HepG2 (cell line): ENCODE measurements around the gene CDK14. TPM values are rescaled to one million over a fixed set of nuclear protein-coding genes. Genes with fewer than 3 reads are reported as not detected.

Experiments used
- ATAC-seq: fragments of 200-7000 bp; cut with Tn5 transposase; 3 replicates; pipeline ENCODE4 v1.9.1; 2020; ENCODE audit warnings: mild to moderate bottlenecking, moderate library complexity
- BruUV-seq: library from RNA; stranded (reverse); fragments of 400-500 nt; replicated peaks from 2 replicates; lab custom pipeline; 2021; lab: Mats Ljungman, UMichigan
- CTCF ChIA-PET: fragments of 300-600 bp; formaldehyde crosslinking; extraction: SDS; loops from one replicate; lab custom pipeline; 2021; ENCODE audit warnings: low total read pairs, inconsistent platforms, low intra/inter-chr PET ratio; lab: Yijun Ruan, JAX
- POLR2A ChIA-PET: fragments of 350-600 bp; sonication (Branson Sonifier 250); formaldehyde crosslinking; loops from one replicate; lab custom pipeline; 2020; ENCODE audit warnings: antibody characterized with exemption, inconsistent platforms; lab: Yijun Ruan, JAX
- DNase-seq: peaks from one replicate; pipeline ENCODE4 v3.0.0-alpha.2; 2015; ENCODE audit warnings: low spot score
- FAIRE-seq: peaks from 3 replicates; lab custom pipeline; 2011; peaks lifted over from hg19 to GRCh38; lab: Jason Lieb, UNC
- H2AFZ ChIP-seq: one replicate; pipeline ENCODE4 v1.6.1; 2011; ENCODE audit warnings: low read length, inconsistent platforms
- H3K27ac ChIP-seq: fragments of 300-600 bp; 3 replicates; pipeline ENCODE4 v1.8.0; 2011; ENCODE audit warnings: mixed run types, mild to moderate bottlenecking, mixed read lengths, low read length, inconsistent platforms; ENCODE audit not compliant: insufficient read depth; ENCODE audit errors: extremely low read length
- H3K27me3 ChIP-seq, 2 experiments: fragments of 200-600 bp in 1 of 2; 2 replicates in 1 of 2; 3 replicates in 1 of 2; pipeline versions ENCODE4 v1.6.0 to v1.8.0; 2011; ENCODE audit warnings: low read length in 2 of 2, mild to moderate bottlenecking in 2 of 2, moderate library complexity in 2 of 2, inconsistent platforms in 1 of 2; ENCODE audit not compliant: insufficient read depth in 2 of 2, control insufficient read depth in 1 of 2
- H3K36me3 ChIP-seq, 2 experiments: fragments of 200-600 bp in 1 of 2; replicated peaks in 1 of 2; 2 replicates in 1 of 2; 3 replicates in 1 of 2; pipeline versions ENCODE4 v1.5.1 to v1.8.0; 2011; ENCODE audit warnings: low read length in 2 of 2, inconsistent platforms in 1 of 2; ENCODE audit not compliant: insufficient read depth in 2 of 2, control insufficient read depth in 1 of 2
- H3K4me1 ChIP-seq: 2 replicates; pipeline ENCODE4 v1.5.1; 2012; ENCODE audit warnings: low read length, inconsistent platforms; ENCODE audit not compliant: insufficient read depth
- H3K4me2 ChIP-seq: 2 replicates; pipeline ENCODE4 v1.6.0; 2011; ENCODE audit warnings: low read depth, low read length, inconsistent platforms
- H3K4me3 ChIP-seq, 3 experiments: fragments of 200-600 bp in 1 of 3; sonication (generic), shearing (Covaris generic) in 1 of 3; replicated peaks in 1 of 3; 2 replicates each; pipeline ENCODE4 v1.5.1; 2011 to 2016; ENCODE audit warnings: low read length in 3 of 3, inconsistent platforms in 2 of 3, low read depth in 2 of 3, mild to moderate bottlenecking in 2 of 3, control low read depth in 1 of 3, mixed read lengths in 1 of 3; ENCODE audit not compliant: insufficient read depth in 1 of 3
- H3K79me2 ChIP-seq: one replicate; pipeline ENCODE4 v1.6.1; 2011; ENCODE audit warnings: low read length, inconsistent platforms; ENCODE audit not compliant: insufficient read depth
- H3K9ac ChIP-seq: 2 replicates; pipeline ENCODE4 v1.6.0; 2011; ENCODE audit warnings: mild to moderate bottlenecking, low read depth, low read length, inconsistent platforms; ENCODE audit not compliant: insufficient read depth
- H3K9me3 ChIP-seq: 2 replicates; pipeline ENCODE4 v1.5.1; 2012; ENCODE audit warnings: mild to moderate bottlenecking, low read length
- H4K20me1 ChIP-seq: 2 replicates; pipeline ENCODE4 v1.6.0; 2011; ENCODE audit warnings: inconsistent platforms, mild to moderate bottlenecking, low read length, moderate library complexity; ENCODE audit not compliant: insufficient read depth
- BCL6 ChIP-seq: IDR thresholded peaks from 2 replicates; pipeline ENCODE4 v1.6.1; 2016; ENCODE audit warnings: missing genetic modification reagents, missing compliant biosample characterization
- TAF15 ChIP-seq: fragments of 200-400 bp; formaldehyde crosslinking; IDR thresholded peaks from one replicate; pipeline ENCODE4 v1.6.1; 2018; ENCODE audit warnings: mild to moderate bottlenecking, low read depth, low read length; ENCODE audit not compliant: poor library complexity, severe bottlenecking
- ZNF20 ChIP-seq: sonication (generic); formaldehyde crosslinking; IDR thresholded peaks from 2 replicates; pipeline ENCODE4 v1.4.0; 2020; ENCODE audit warnings: mild to moderate bottlenecking, moderate library complexity, missing genetic modification reagents
- ZNF431 ChIP-seq: sonication (generic); formaldehyde crosslinking; IDR thresholded peaks from 2 replicates; pipeline ENCODE4 v1.9.0; 2022; ENCODE audit warnings: missing genetic modification reagents, low read depth, mild to moderate bottlenecking, borderline replicate concordance
- WGBS: methylation state at CpG from one replicate; pipeline ENCODE4 v1.1.6; 2017; ENCODE audit warnings: low lambda C conversion rate; 5-methylcytosine and 5-hydroxymethylcytosine counted together
- in situ Hi-C: cut with HindIII; loops from 2 replicates; pipeline ENCODE4 v1.10.0; 2017; ENCODE audit warnings: low pct_unique_long_range_greater_than_20kb; ENCODE audit not compliant: extremely low pct_ligation_motif_present
- intact Hi-C: fragments of 100-400 bp; cut with micrococcal nuclease; formaldehyde crosslinking; loops from one replicate; pipeline ENCODE4 v1.10.0; 2022; ENCODE audit not compliant: unreplicated experiment
- polyA plus RNA-seq, 8 experiments: library from polyadenylated mRNA; depleted of rRNA in 3 of 8; stranded (reverse) in 7 of 8; unstranded in 1 of 8; fragments of >200 nt; fragmentation: Illumina TruSeq in 4 of 8; extraction: Trizol in 4 of 8; gene quantifications; 2 replicates each; pipeline versions ENCODE4 v1.2.1 to v1.2.3, GENCODE V29; 2011 to 2016; ENCODE audit warnings: low read depth in 4 of 8, missing spikeins in 1 of 8, mixed read lengths in 1 of 8; ENCODE audit not compliant: insufficient read depth in 1 of 8
- total RNA-seq, 5 experiments: library from RNA; depleted of rRNA; stranded (reverse); fragments of >200 nt; fragmentation: Illumina TruSeq; extraction: Trizol; gene quantifications; 2 replicates each; pipeline ENCODE4 v1.2.3, GENCODE V29; 2016; ENCODE audit warnings: low read depth in 1 of 5
- TF ChIP-seq, protein P1 (sequence below), 2 experiments: sonication (generic) in 1 of 2; formaldehyde crosslinking in 1 of 2; IDR thresholded peaks; 2 replicates each; pipeline versions ENCODE4 v1.6.1 to v1.9.0; 2014 to 2022; ENCODE audit warnings: antibody characterized with exemption in 1 of 2, borderline replicate concordance in 1 of 2, inconsistent platforms in 1 of 2, low read depth in 1 of 2, missing genetic modification reagents in 1 of 2
- TF ChIP-seq, protein P2 (sequence below): sonication (generic); formaldehyde crosslinking; IDR thresholded peaks from 2 replicates; pipeline ENCODE4 v1.4.0; 2020; ENCODE audit warnings: mild to moderate bottlenecking, missing genetic modification reagents, borderline replicate concordance

Gene CDK14
- total and polyA plus RNA-seq, 2 of the 13 experiments (the other 11 are each of a cell fraction or from before 2014, with no cell fraction given) = 0.26 to 0.71 TPM

DNA sequence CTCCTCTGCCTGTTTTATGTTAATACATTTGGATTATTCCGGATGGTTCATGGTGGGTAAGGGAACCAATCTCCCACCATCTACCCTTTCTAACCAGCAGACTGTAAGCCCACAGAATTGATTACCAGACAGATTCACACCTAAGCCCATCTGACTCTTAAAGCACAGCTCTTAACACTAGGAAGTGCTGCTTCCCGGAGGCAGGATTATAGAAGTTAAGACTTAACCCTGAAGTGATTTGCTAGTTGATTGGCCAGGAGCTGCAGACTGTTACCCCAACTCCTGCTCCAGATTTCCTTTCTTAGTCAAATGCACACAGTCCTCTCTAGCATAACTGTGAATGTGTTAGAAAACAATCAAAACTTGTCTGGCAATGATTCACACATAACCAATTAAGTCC is 221.7 kb downstream of the CDK14 start:
- CTCF ChIA-PET = no interaction called here
- Histone ChIP-seq H4K20me1 (no peaks in the 10 kb centered on the region), H2AFZ (no peak overlapping the region), H3K9me3 (no peaks in the 10 kb centered on the region), H3K9ac (no peak overlapping the region), H3K36me3 (no peaks in the 10 kb centered on the region), H3K4me3 (no peak overlapping the region), H3K4me1 (no peaks in the 10 kb centered on the region), H3K4me2 (no peak overlapping the region), H3K27me3 (no peaks in the 10 kb centered on the region), H3K27ac (no peak overlapping the region), H3K79me2 (no peaks in the 10 kb centered on the region)
- no peak for TF ChIP-seq ZNF431
- TF ChIP-seq ZNF20 = no peak
- no peak for TF ChIP-seq TAF15
- TF ChIP-seq, protein P1, sequence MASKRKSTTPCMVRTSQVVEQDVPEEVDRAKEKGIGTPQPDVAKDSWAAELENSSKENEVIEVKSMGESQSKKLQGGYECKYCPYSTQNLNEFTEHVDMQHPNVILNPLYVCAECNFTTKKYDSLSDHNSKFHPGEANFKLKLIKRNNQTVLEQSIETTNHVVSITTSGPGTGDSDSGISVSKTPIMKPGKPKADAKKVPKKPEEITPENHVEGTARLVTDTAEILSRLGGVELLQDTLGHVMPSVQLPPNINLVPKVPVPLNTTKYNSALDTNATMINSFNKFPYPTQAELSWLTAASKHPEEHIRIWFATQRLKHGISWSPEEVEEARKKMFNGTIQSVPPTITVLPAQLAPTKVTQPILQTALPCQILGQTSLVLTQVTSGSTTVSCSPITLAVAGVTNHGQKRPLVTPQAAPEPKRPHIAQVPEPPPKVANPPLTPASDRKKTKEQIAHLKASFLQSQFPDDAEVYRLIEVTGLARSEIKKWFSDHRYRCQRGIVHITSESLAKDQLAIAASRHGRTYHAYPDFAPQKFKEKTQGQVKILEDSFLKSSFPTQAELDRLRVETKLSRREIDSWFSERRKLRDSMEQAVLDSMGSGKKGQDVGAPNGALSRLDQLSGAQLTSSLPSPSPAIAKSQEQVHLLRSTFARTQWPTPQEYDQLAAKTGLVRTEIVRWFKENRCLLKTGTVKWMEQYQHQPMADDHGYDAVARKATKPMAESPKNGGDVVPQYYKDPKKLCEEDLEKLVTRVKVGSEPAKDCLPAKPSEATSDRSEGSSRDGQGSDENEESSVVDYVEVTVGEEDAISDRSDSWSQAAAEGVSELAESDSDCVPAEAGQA (IDR thresholded peaks at IDR 0.05; ENCODE audit: low read depth) = no peak
- TF ChIP-seq, protein P1 (CRISPR knock-in tag; IDR thresholded peaks at IDR 0.05; ENCODE audit: borderline replicate concordance) = no peak
- TF ChIP-seq, protein P2, sequence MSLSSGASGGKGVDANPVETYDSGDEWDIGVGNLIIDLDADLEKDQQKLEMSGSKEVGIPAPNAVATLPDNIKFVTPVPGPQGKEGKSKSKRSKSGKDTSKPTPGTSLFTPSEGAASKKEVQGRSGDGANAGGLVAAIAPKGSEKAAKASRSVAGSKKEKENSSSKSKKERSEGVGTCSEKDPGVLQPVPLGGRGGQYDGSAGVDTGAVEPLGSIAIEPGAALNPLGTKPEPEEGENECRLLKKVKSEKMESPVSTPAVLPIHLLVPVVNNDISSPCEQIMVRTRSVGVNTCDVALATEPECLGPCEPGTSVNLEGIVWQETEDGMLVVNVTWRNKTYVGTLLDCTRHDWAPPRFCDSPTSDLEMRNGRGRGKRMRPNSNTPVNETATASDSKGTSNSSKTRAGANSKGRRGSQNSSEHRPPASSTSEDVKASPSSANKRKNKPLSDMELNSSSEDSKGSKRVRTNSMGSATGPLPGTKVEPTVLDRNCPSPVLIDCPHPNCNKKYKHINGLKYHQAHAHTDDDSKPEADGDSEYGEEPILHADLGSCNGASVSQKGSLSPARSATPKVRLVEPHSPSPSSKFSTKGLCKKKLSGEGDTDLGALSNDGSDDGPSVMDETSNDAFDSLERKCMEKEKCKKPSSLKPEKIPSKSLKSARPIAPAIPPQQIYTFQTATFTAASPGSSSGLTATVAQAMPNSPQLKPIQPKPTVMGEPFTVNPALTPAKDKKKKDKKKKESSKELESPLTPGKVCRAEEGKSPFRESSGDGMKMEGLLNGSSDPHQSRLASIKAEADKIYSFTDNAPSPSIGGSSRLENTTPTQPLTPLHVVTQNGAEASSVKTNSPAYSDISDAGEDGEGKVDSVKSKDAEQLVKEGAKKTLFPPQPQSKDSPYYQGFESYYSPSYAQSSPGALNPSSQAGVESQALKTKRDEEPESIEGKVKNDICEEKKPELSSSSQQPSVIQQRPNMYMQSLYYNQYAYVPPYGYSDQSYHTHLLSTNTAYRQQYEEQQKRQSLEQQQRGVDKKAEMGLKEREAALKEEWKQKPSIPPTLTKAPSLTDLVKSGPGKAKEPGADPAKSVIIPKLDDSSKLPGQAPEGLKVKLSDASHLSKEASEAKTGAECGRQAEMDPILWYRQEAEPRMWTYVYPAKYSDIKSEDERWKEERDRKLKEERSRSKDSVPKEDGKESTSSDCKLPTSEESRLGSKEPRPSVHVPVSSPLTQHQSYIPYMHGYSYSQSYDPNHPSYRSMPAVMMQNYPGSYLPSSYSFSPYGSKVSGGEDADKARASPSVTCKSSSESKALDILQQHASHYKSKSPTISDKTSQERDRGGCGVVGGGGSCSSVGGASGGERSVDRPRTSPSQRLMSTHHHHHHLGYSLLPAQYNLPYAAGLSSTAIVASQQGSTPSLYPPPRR (CRISPR knock-in tag) = no peak
- TF ChIP-seq BCL6 (CRISPR knock-in tag) = no peak
- intact Hi-C loops (no loop called here), in situ Hi-C loops (no loop called here)
- WGBS = 58% methylated on average over 1 of the region's 2 CpGs
- ATAC-seq (no peak), DNase-seq (no peak), FAIRE-seq (no peak)
- POLR2A ChIA-PET = no interaction called here
- BruUV-seq = no TSS peak
